ENCODE measurements around the gene SRL.

DNA sequence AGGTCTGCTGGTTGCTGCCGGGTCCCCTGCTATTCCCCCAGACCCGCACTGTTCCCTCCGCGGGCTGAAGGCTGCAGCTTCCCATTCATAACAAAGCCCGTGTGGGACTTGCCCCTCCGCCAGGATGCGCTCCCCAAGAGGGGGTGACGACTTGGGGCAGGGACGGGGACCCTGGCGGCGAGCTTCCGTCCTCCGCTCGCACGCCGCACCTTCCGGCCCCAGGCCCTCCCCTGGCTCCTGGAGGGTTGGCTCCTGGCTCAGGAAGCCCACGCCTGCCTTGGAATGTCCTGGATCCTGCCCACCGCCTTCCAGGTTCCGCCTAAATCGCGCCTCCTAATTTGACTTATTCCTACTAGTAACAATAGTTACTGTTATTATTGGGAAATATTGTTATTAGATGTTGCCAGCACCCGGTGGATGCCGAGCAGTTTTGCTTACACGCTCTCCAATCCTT is 32.0 kb upstream of the SRL start:
- TF ChIP-seq CTCF (IDR thresholded peaks at IDR 0.05) = no peak
- no peak for TF ChIP-seq REST (IDR thresholded peaks at IDR 0.05; ENCODE audit: insufficient read depth in 1 of 2, low read depth in 2 of 2, low read length in 1 of 2)
- TF ChIP-seq SIN3A (IDR thresholded peaks at IDR 0.05; ENCODE audit: borderline replicate concordance, insufficient read depth, low read depth, low read length) = no peak
- no peak for TF ChIP-seq POLR2AphosphoS5 (IDR thresholded peaks at IDR 0.05; ENCODE audit: low read depth, low read length)
- TF ChIP-seq TCF7L2 (IDR thresholded peaks at IDR 0.05; ENCODE audit: low read depth, low read length) = no peak
